GM12801 (cell line): ENCODE measurements around the gene TMC2.

Experiments used
- TF ChIP-seq, protein P1 (sequence below): IDR thresholded peaks from one replicate; pipeline ENCODE4 v1.5.1; 2011; ENCODE audit warnings: control low read depth; ENCODE audit not compliant: insufficient read length; ENCODE audit errors: extremely low read depth

Gene TMC2

GRCh38 chr20:2603816-2604505 lies 67.6 kb downstream of the TMC2 start:
- TF ChIP-seq, protein P1, sequence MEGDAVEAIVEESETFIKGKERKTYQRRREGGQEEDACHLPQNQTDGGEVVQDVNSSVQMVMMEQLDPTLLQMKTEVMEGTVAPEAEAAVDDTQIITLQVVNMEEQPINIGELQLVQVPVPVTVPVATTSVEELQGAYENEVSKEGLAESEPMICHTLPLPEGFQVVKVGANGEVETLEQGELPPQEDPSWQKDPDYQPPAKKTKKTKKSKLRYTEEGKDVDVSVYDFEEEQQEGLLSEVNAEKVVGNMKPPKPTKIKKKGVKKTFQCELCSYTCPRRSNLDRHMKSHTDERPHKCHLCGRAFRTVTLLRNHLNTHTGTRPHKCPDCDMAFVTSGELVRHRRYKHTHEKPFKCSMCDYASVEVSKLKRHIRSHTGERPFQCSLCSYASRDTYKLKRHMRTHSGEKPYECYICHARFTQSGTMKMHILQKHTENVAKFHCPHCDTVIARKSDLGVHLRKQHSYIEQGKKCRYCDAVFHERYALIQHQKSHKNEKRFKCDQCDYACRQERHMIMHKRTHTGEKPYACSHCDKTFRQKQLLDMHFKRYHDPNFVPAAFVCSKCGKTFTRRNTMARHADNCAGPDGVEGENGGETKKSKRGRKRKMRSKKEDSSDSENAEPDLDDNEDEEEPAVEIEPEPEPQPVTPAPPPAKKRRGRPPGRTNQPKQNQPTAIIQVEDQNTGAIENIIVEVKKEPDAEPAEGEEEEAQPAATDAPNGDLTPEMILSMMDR, result no peak

- TF ChIP-seq, protein P1, result no peak
Measured at GRCh38 chr20:2604506-2604835, 68.1 kb downstream of the TMC2 start.

DNA sequence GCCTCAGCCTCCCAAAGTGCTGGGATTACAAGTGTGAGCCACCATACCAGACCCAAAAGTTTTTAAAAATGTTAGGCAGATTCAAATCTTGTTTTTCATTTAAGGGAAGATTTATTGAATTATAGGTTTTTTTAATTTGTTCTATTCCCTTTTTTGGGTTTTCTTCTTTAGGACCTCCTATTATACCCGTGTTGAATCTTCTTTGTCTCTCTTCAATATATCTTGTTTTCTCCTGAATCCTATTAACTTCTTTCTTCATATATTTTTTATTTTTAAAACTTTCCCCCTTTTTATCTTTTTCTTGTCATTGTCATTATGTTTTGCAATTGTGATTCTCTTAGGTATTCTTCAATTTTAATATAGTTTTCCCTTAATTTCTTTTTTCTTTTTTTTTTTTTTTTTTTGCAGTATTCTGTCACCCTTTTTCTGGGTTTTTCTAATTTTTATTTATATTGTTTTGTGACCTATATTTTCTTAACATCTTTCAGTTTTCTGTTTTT lies 70.2 kb downstream of the TMC2 start:
- TF ChIP-seq, protein P1, result no peak

DNA sequence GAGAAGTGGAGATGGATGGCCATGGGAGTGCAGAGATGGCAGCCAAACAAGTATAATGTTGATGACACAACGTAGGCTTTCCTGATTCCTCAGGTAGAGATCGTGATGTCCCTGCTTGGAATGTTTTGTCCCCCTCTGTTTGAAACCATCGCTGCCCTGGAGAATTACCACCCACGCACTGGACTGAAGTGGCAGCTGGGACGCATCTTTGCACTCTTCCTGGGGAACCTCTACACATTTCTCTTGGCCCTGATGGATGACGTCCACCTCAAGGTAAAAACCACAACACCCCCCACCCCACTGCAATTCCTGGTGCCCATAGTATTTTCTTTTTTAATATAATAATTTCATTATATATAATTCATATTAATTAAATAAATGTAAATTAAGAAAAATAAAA lies 74.0 kb downstream of the TMC2 start:
- TF ChIP-seq, protein P1, result no peak

DNA sequence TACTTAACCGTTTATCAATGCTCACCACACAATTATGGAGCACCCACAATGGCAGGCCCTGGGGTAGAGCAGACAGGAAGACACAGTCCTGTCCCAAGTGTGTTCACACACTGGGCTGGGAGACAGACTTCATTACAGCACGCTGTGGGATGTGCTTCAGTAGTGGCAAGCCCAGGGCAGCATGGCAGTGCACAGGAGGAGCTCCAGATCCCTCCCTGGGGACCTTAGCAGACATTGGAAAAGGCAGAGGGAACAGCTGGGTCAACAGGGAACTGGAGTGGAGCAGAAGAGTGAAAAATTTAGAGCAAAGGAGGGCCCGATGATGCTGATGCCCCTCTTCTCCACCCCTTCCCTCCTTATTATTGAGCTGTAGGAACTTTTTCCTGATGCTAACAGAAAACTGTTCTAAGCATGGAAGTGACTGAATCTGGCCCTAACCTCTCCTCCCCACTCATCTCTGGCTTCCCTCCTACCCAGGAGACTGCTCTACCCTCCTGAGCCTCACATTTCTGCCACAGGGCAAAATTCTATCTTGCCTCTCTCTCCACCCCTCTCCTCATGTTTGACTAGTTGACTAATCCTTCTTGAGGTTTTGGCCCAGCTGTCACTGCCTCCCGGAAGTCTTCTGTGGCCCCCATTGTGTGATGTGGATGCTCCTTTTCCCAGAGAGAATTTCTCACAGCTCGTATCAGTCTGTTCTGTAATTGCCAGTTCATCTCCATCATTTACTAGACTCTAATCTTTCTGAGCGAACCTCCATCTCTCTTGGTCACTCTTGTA lies 74.8 kb downstream of the TMC2 start:
- TF ChIP-seq, protein P1, result no peak

GRCh38 chr20:2612073-2612472 lies 75.7 kb downstream of the TMC2 start:
- TF ChIP-seq, protein P1, result no peak

DNA sequence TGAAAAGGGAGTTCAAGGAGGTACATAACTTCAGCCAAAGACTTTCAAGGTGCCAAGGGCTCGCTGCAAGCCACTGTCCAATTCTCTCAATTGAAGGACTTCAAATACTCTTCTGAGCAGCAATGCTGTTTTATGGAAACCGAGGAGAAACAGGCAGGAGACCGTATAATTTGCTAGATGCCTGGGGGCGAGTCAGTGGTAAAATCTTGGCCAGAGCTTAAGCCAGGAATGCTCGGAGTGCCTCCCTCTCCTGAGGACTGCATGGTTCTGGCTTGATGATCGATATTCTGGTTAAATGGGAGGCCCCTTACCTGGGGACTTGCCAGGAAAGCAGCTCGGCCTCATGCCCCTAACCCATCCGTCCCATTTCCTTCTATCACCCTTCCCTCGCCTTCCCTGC lies 80.3 kb downstream of the TMC2 start:
- TF ChIP-seq, protein P1, result no peak
